Peyer's patch (tissue), 4 donors: ENCODE results near the gene PLIN4.

Experiments
- CTCF ChIP-seq, 6 experiments: fragments of 450-650 bp in 4 of 6; fragments of 200-600 bp in 2 of 6; sonication (generic) in 1 of 6; IDR thresholded peaks; one replicate each; pipeline ENCODE4 v1.5.1; 2017 to 2019; ENCODE audit warnings: antibody characterized with exemption in 6 of 6, mild to moderate bottlenecking in 3 of 6, moderate library complexity in 1 of 6
- POLR2A ChIP-seq, 2 donors: fragments of 450-650 bp; IDR thresholded peaks; one replicate each; pipeline ENCODE4 v1.5.1; 2017; ENCODE audit warnings: antibody characterized with exemption in 2 of 2, mild to moderate bottlenecking in 2 of 2, moderate library complexity in 2 of 2

GRCh38 chr19:4511300-4512054 is 6.8 kb downstream of the PLIN4 start:
- TF ChIP-seq CTCF (IDR thresholded peaks at IDR 0.05): no peak
- no peak for TF ChIP-seq POLR2A (IDR thresholded peaks at IDR 0.05)
